GM21515 (cell line): ENCODE data around the gene OR1J4.

Experiments used
- ATAC-seq: cut with Tn5 transposase; IDR thresholded peaks from one replicate; pipeline ENCODE4 v1.9.1; 2021; ENCODE audit not compliant: unreplicated experiment

OR1J4 gene

DNA sequence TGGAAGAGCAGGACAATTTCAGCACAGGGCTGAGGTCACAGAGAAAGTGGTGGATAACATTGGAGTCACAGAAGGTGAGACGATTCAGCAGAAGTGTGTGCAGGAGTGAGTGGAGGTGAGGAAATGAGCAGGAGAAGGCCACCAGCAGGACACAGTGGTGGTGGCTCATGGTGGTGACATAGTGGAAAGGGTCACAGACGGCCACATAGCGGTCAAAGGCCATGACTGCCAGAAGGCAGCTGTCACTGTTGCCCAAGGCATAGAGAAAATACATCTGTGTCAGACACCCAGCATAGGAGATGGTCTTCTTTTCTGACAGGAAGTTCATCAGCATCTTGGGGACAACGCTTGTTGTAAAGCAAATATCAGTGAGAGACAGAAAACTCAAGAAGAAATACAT, 49.0 kb downstream of the OR1J4 start:
- no peak for ATAC-seq
